A673 (cell line): ENCODE data around the gene BACH2. TPM values are rescaled to one million over a fixed set of nuclear protein-coding genes. Genes with fewer than 3 reads are reported as not detected.

Source experiments
- BruUV-seq: library from RNA; stranded (reverse); fragments of 400-500 nt; replicated peaks from 2 replicates; lab custom pipeline; 2021; lab: Mats Ljungman, UMichigan
- CTCF ChIA-PET: fragments of 300-600 bp; sonication (Branson Sonifier 250); formaldehyde crosslinking; loops from one replicate; lab custom pipeline; 2022; ENCODE audit warnings: antibody characterized with exemption; lab: Charles Lee
- POLR2A ChIA-PET: fragments of 300-600 bp; sonication (Branson Sonifier 250); formaldehyde crosslinking; loops from one replicate; lab custom pipeline; 2022; ENCODE audit warnings: antibody characterized with exemption; ENCODE audit not compliant: low non-redundant PET; lab: Charles Lee
- DNase-seq: peaks from one replicate; pipeline ENCODE4 v3.0.0-alpha.2; 2015; ENCODE audit warnings: low spot score
- H3K27ac ChIP-seq: fragments of 200-600 bp; sonication (generic); 2 replicates; pipeline ENCODE4 v1.5.1; 2016; ENCODE audit warnings: mixed run types, low read depth, mild to moderate bottlenecking, mixed read lengths, antibody characterized with exemption, low read length; ENCODE audit not compliant: poor library complexity, severe bottlenecking
- H3K27me3 ChIP-seq: fragments of 200-600 bp; sonication (generic); replicated peaks from 2 replicates; pipeline ENCODE4 v1.6.1; 2017; ENCODE audit warnings: mixed run types, low read depth, mild to moderate bottlenecking, mixed read lengths, antibody characterized with exemption, low read length; ENCODE audit not compliant: insufficient read depth, poor library complexity
- H3K36me3 ChIP-seq: fragments of 200-600 bp; sonication (generic); 2 replicates; pipeline ENCODE4 v1.6.1; 2016; ENCODE audit warnings: mixed run types, mild to moderate bottlenecking, mixed read lengths, antibody characterized with exemption, low read length; ENCODE audit not compliant: insufficient read depth, poor library complexity, severe bottlenecking
- H3K4me1 ChIP-seq: fragments of 200-600 bp; sonication (generic); 2 replicates; pipeline ENCODE4 v1.6.1; 2017; ENCODE audit warnings: mixed run types, mild to moderate bottlenecking, mixed read lengths, antibody characterized with exemption, low read length; ENCODE audit not compliant: insufficient read depth, poor library complexity, severe bottlenecking
- H3K4me3 ChIP-seq: fragments of 200-600 bp; sonication (generic); 2 replicates; pipeline ENCODE4 v1.5.1; 2016; ENCODE audit warnings: low read depth, mixed run types, mild to moderate bottlenecking, mixed read lengths, low read length; ENCODE audit not compliant: poor library complexity, severe bottlenecking
- H3K9me3 ChIP-seq: fragments of 200-600 bp; sonication (generic); 2 replicates; pipeline ENCODE4 v1.6.1; 2016; ENCODE audit warnings: mixed run types, low read depth, mild to moderate bottlenecking, mixed read lengths, antibody characterized with exemption, low read length; ENCODE audit not compliant: poor library complexity, severe bottlenecking
- EZH2 ChIP-seq: fragments of 200-600 bp; sonication (generic); IDR thresholded peaks from 2 replicates; pipeline ENCODE4 v1.6.1; 2017; ENCODE audit warnings: borderline replicate concordance, low read depth, mild to moderate bottlenecking, mixed read lengths, antibody characterized with exemption, low read length; ENCODE audit not compliant: poor library complexity, severe bottlenecking
- intact Hi-C: fragments of 100-400 bp; cut with micrococcal nuclease; formaldehyde crosslinking; loops from one replicate; pipeline ENCODE4 v1.10.0; 2022; ENCODE audit not compliant: unreplicated experiment
- total RNA-seq: library from RNA; stranded (reverse); gene quantifications from 2 replicates; pipeline ENCODE4 v1.2.3, GENCODE V29; 2021
- TF ChIP-seq, protein P1 (sequence below): fragments of 300-800, 200-600 bp; sonication (generic); conservative IDR thresholded peaks from 2 replicates; pipeline ENCODE4 v1.5.1; 2017; ENCODE audit warnings: low read depth, mild to moderate bottlenecking, antibody characterized with exemption, low read length, moderate library complexity, mixed read lengths

BACH2 gene
- total RNA-seq, 1 experiment from 2014 or later = 0.37 TPM

DNA sequence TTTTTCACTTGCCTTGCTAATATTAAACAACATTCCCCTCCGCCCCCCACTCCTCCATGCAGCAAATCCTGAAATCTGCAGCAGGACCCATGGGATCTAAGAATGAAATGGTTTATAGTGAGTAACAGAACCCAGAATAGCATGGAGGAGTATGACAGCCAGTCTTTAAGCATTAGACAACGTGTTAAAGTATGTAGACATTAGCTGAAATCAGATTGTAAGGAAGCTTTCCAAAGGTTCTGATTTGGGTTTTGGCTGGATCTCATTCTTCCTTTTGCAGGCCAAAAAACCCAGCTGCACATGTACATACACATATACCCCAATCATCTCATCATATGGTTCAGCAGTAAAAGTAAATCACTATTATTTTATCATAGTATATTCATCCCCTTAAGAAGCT, 275.9 kb downstream of the BACH2 start:
- no TSS peak for BruUV-seq
- Histone ChIP-seq H3K9me3 (no peaks in the 10 kb centered on the region), H3K4me3 (no peak overlapping the region), H3K27me3 (no peaks in the 10 kb centered on the region), H3K4me1 (peaks cover 6% of the 10 kb centered on the region), H3K27ac (no peak overlapping the region), H3K36me3 (no peaks in the 10 kb centered on the region)
- ChIA-PET CTCF (no interaction called here), POLR2A (no interaction called here)
- no peak for TF ChIP-seq EZH2
- TF ChIP-seq, protein P1, sequence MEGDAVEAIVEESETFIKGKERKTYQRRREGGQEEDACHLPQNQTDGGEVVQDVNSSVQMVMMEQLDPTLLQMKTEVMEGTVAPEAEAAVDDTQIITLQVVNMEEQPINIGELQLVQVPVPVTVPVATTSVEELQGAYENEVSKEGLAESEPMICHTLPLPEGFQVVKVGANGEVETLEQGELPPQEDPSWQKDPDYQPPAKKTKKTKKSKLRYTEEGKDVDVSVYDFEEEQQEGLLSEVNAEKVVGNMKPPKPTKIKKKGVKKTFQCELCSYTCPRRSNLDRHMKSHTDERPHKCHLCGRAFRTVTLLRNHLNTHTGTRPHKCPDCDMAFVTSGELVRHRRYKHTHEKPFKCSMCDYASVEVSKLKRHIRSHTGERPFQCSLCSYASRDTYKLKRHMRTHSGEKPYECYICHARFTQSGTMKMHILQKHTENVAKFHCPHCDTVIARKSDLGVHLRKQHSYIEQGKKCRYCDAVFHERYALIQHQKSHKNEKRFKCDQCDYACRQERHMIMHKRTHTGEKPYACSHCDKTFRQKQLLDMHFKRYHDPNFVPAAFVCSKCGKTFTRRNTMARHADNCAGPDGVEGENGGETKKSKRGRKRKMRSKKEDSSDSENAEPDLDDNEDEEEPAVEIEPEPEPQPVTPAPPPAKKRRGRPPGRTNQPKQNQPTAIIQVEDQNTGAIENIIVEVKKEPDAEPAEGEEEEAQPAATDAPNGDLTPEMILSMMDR = no peak
- intact Hi-C loops = no loop called here
- DNase-seq = no peak

DNA sequence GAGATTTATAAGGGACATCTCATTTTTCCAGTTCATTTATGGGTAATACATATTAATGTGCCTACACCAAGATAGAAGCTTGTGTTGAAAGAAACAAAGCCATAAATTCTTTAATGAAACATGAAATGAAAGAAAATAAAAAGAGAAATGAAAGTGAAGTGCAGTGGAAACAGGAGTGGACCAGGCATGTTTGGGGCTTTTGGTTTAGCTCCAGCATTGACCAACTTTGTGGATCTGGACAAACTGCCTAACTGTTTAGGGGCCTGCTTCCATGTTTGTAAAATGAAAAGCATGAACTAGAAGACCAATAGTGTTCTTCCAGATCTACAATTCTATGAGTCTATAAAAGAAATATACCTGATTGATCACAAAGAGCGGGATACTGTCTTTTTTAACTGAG, 277.4 kb downstream of the BACH2 start:
- no peak overlapping the region for H3K4me3 ChIP-seq
- no peak for DNase-seq
- H3K4me1 ChIP-seq = no peaks in the 10 kb centered on the region
- BruUV-seq = no TSS peak
- H3K27me3 ChIP-seq = no peaks in the 10 kb centered on the region
- intact Hi-C loops = no loop called here
- ChIA-PET CTCF (no interaction called here), POLR2A (no interaction called here)
- no peak for TF ChIP-seq EZH2
- TF ChIP-seq, protein P1 = no peak
- H3K27ac ChIP-seq = no peak overlapping the region
- no peaks in the 10 kb centered on the region for H3K36me3 ChIP-seq
- no peaks in the 10 kb centered on the region for H3K9me3 ChIP-seq

DNA sequence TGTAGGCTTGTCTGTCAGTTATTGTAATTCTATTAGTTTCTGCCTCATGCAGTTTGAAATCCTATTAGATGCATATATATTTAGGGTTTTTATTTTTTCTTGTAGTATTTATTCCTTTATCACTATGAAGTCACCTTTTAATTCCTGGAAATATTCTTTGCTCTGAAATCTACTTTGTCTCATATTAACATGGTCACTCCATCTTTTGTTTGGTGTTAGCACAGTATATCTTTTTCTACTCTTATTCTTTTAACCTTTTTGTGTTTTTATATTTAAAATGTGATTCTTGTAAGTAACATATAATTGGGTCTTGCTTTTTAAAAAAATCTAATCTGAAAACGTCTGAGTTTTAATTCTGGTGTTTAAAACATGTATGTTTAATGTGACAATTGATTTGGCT, 280.8 kb downstream of the BACH2 start:
- H3K27me3 ChIP-seq = no peaks in the 10 kb centered on the region
- no peak for DNase-seq
- TF ChIP-seq EZH2 = no peak
- TF ChIP-seq, protein P1 = no peak
- H3K36me3 ChIP-seq = no peaks in the 10 kb centered on the region
- no peaks in the 10 kb centered on the region for H3K4me1 ChIP-seq
- BruUV-seq = no TSS peak
- POLR2A ChIA-PET = no interaction called here
- no peak overlapping the region for H3K4me3 ChIP-seq
- intact Hi-C loops = no loop called here
- no peak overlapping the region for H3K27ac ChIP-seq
- H3K9me3 ChIP-seq = no peaks in the 10 kb centered on the region
- CTCF ChIA-PET = no interaction called here
